Endothelial cell of umbilical vein (primary cell): ENCODE measurements around the gene LAMB1. TPM values are rescaled to one million over a fixed set of nuclear protein-coding genes. Genes with fewer than 3 reads are reported as not detected.

Experiments
- BruUV-seq: library from RNA; stranded (reverse); fragments of 400-500 nt; replicated peaks from 2 replicates; lab custom pipeline; 2021; lab: Mats Ljungman, UMichigan
- CTCF ChIA-PET: fragments of 300-600, 350-600 bp; sonication (Branson Sonifier 250); formaldehyde crosslinking; loops from one replicate; lab custom pipeline; 2021; ENCODE audit warnings: antibody characterized with exemption, inconsistent platforms; lab: Charles Lee
- POLR2A ChIA-PET: fragments of 300-600, 350-600 bp; sonication (Branson Sonifier 250); formaldehyde crosslinking; loops from one replicate; lab custom pipeline; 2021; ENCODE audit warnings: antibody characterized with exemption, inconsistent platforms; lab: Charles Lee
- DNase-seq: peaks from one replicate; pipeline ENCODE4 v3.0.0-alpha.2; 2011; ENCODE audit warnings: low read depth, low spot score
- FAIRE-seq: peaks from 2 replicates; lab custom pipeline; 2011; peaks lifted over from hg19 to GRCh38; lab: Jason Lieb, UNC
- H2AFZ ChIP-seq: 2 replicates; pipeline ENCODE4 v1.6.0; 2012; ENCODE audit warnings: low read depth, low read length, control low read depth, inconsistent platforms
- H3K27ac ChIP-seq: 2 replicates; pipeline ENCODE4 v1.5.1; 2011; ENCODE audit warnings: low read depth, mild to moderate bottlenecking, control low read depth, low read length, moderate library complexity; ENCODE audit not compliant: insufficient read depth
- H3K27me3 ChIP-seq, 2 experiments: 2 replicates each; pipeline versions ENCODE4 v1.6.0 to v1.6.1; 2011; ENCODE audit warnings: low read length in 2 of 2, mixed read lengths in 1 of 2; ENCODE audit not compliant: control insufficient read depth in 2 of 2, insufficient read depth in 2 of 2
- H3K36me3 ChIP-seq, 2 experiments: 2 replicates in 1 of 2; 3 replicates in 1 of 2; pipeline ENCODE4 v1.5.1; 2011; ENCODE audit warnings: low read length in 2 of 2, mild to moderate bottlenecking in 1 of 2, moderate library complexity in 1 of 2; ENCODE audit not compliant: control insufficient read depth in 2 of 2, insufficient read depth in 2 of 2; ENCODE audit errors: extremely low read depth in 1 of 2
- H3K4me1 ChIP-seq: 3 replicates; pipeline ENCODE4 v1.5.1; 2011; ENCODE audit warnings: mild to moderate bottlenecking, low read length; ENCODE audit not compliant: control insufficient read depth, insufficient read depth; ENCODE audit errors: extremely low read depth
- H3K4me2 ChIP-seq: 2 replicates; pipeline ENCODE4 v1.6.1; 2011; ENCODE audit warnings: low read length, control low read depth, mixed read lengths; ENCODE audit not compliant: insufficient read depth
- H3K4me3 ChIP-seq, 3 experiments: fragments of 200-600 bp in 1 of 3; sonication (generic), shearing (Covaris generic) in 1 of 3; replicated peaks in 1 of 3; 2 replicates each; pipeline ENCODE4 v1.5.1; 2011 to 2016; ENCODE audit warnings: control low read depth in 3 of 3, low read length in 3 of 3, mild to moderate bottlenecking in 2 of 3, inconsistent platforms in 1 of 3, low read depth in 1 of 3, moderate library complexity in 1 of 3; ENCODE audit not compliant: insufficient read depth in 1 of 3
- H3K79me2 ChIP-seq: 2 replicates; pipeline ENCODE4 v1.6.0; 2012; ENCODE audit warnings: low read length, inconsistent platforms; ENCODE audit not compliant: control insufficient read depth, insufficient read depth
- H3K9ac ChIP-seq: replicated peaks from 2 replicates; pipeline ENCODE3; 2011; ENCODE audit warnings: low read length, control low read depth; ENCODE audit not compliant: insufficient read depth; ENCODE audit errors: extremely low read depth
- H3K9me1 ChIP-seq: replicated peaks from 3 replicates; pipeline ENCODE4 v1.6.0; 2011; ENCODE audit warnings: mild to moderate bottlenecking, low read length; ENCODE audit not compliant: control insufficient read depth, insufficient read depth; ENCODE audit errors: extremely low read depth
- H3K9me3 ChIP-seq: replicated peaks from 2 replicates; pipeline ENCODE4 v1.5.1; 2012; ENCODE audit warnings: low read length, inconsistent platforms; ENCODE audit not compliant: control insufficient read depth, insufficient read depth
- H4K20me1 ChIP-seq: replicated peaks from 2 replicates; pipeline ENCODE3; 2011; ENCODE audit warnings: mild to moderate bottlenecking, low read length; ENCODE audit not compliant: control insufficient read depth, insufficient read depth; ENCODE audit errors: extremely low read depth
- CTCF ChIP-seq, 2 donors: IDR thresholded peaks; 1 replicate in 1 of 2; 2 replicates in 1 of 2; pipeline ENCODE4 v1.5.1; 2011; ENCODE audit warnings: low read length in 2 of 2, mild to moderate bottlenecking in 2 of 2, moderate library complexity in 2 of 2, control low read depth in 1 of 2, inconsistent platforms in 1 of 2, low read depth in 1 of 2; ENCODE audit not compliant: insufficient read depth in 1 of 2; ENCODE audit errors: extremely low read depth in 1 of 2
- EZH2 ChIP-seq: IDR thresholded peaks from 2 replicates; pipeline ENCODE4 v1.6.1; 2012; ENCODE audit warnings: borderline replicate concordance, low read depth, mild to moderate bottlenecking, moderate library complexity, low read length, inconsistent platforms; ENCODE audit not compliant: severe bottlenecking
- FOS ChIP-seq: IDR thresholded peaks from 2 replicates; pipeline ENCODE4 v1.6.1; 2011; ENCODE audit warnings: mild to moderate bottlenecking, low read length, moderate library complexity, borderline replicate concordance; ENCODE audit not compliant: insufficient read depth
- GATA2 ChIP-seq: IDR thresholded peaks from 2 replicates; pipeline ENCODE4 v1.7.0; 2011; ENCODE audit warnings: low read depth, mild to moderate bottlenecking, moderate library complexity, mixed read lengths, low read length; ENCODE audit not compliant: insufficient read length, insufficient read depth
- JUN ChIP-seq: IDR thresholded peaks from 2 replicates; pipeline ENCODE4 v1.6.1; 2011; ENCODE audit warnings: borderline replicate concordance, low read depth; ENCODE audit not compliant: insufficient read length, insufficient read depth
- MAX ChIP-seq: IDR thresholded peaks from 2 replicates; pipeline ENCODE4 v1.6.1; 2011; ENCODE audit not compliant: insufficient read depth, insufficient read length
- POLR2A ChIP-seq: IDR thresholded peaks from 2 replicates; pipeline ENCODE4 v1.6.1; 2012; ENCODE audit warnings: low read depth, mild to moderate bottlenecking, control low read depth, low read length
- POLR2AphosphoS5 ChIP-seq: IDR thresholded peaks from 2 replicates; pipeline ENCODE4 v1.6.1; 2012; ENCODE audit warnings: low read depth, mild to moderate bottlenecking, control low read depth, low read length, moderate library complexity; ENCODE audit not compliant: insufficient read depth
- dilution Hi-C: fragments of 300-500 bp; cut with MboI; formaldehyde crosslinking; loops from one replicate; pipeline ENCODE4 v1.15.0; 2019; ENCODE audit warnings: low sequenced_read_pairs; ENCODE audit not compliant: extremely low pct_ligation_motif_present
- intact Hi-C: fragments of 100-400 bp; cut with micrococcal nuclease; formaldehyde crosslinking; loops from one replicate; pipeline ENCODE4 v1.10.0; 2022
- polyA plus RNA-seq, 4 experiments: library from polyadenylated mRNA; depleted of rRNA in 3 of 4; stranded (reverse) in 3 of 4; unstranded in 1 of 4; fragments of >200 nt; gene quantifications; 2 replicates each; pipeline versions ENCODE4 v1.2.1 to v1.2.3, GENCODE V29; 2011 to 2012; ENCODE audit warnings: missing spikeins in 1 of 4
- total RNA-seq: library from RNA; stranded (reverse); gene quantifications from 2 replicates; pipeline ENCODE4 v1.2.3, GENCODE V29; 2021

LAMB1 gene
- total and polyA plus RNA-seq, 2 donors (not counting 3 experiments of a cell fraction or from before 2014, with no cell fraction given): 588 to 703 TPM

GRCh38 chr7:107953265-107953923, 49.6 kb downstream of the LAMB1 start:
- Histone ChIP-seq H3K9me1 (no peaks in the 10 kb centered on the region), H3K4me3 (no peak overlapping the region), H3K27ac (no peak overlapping the region), H3K9me3 (no peaks in the 10 kb centered on the region), H3K79me2 (peaks cover 21% of the 10 kb centered on the region), H3K36me3 (peaks cover 42 to 58% of the 10 kb centered on the region in 2 experiments), H4K20me1 (no peaks in the 10 kb centered on the region), H3K4me1 (peaks cover 56% of the 10 kb centered on the region), H2AFZ (no peak overlapping the region), H3K27me3 (no peaks in the 10 kb centered on the region), H3K4me2 (no peak overlapping the region), H3K9ac (no peak overlapping the region)
- no peak for FAIRE-seq
- ChIA-PET CTCF (interaction anchor here (1.7 kb wide), 1 partner anchor 193 kb away, joined by 5 read pairs; no protein-coding TSS in a partner anchor), POLR2A (interaction anchor here (0.6 kb wide), 1 partner anchor 56 kb away, joined by 3 read pairs; no protein-coding TSS in a partner anchor)
- DNase-seq: no peak
- no peak for TF ChIP-seq EZH2
- no peak for TF ChIP-seq CTCF (IDR thresholded peaks at IDR 0.05; ENCODE audit: extremely low read depth in 1 of 2, insufficient read depth in 1 of 2, low read depth in 1 of 2, low read length in 2 of 2)
- TF ChIP-seq POLR2A: no peak
- TF ChIP-seq JUN: no peak
- TF ChIP-seq MAX: no peak
- TF ChIP-seq POLR2AphosphoS5: no peak
- no peak for TF ChIP-seq FOS
- TF ChIP-seq GATA2: no peak
- dilution Hi-C loops (no loop called here), intact Hi-C loops (no loop called here)
- BruUV-seq: no TSS peak
